ENCODE data around the gene MED12L. TPM values are rescaled to one million over a fixed set of nuclear protein-coding genes. Genes with fewer than 3 reads are reported as not detected.
A peak's percentile ranks its signal among the peaks of the same experiment; 100 is the strongest.
"Not testable (repeated sequence)": the region's sequence is repeated elsewhere in the genome, so short reads cannot be mapped to it uniquely, and the experiment has no call there.

The MED12L gene
- total and polyA plus RNA-seq, 7 donors, result 0.01 to 2.6 (median 0.17) TPM

- no peaks in the 10 kb centered on the region for H3K27me3 ChIP-seq (ENCODE audit: insufficient read depth in 3 of 3, low read length in 2 of 3)
- H3K36me3 ChIP-seq (ENCODE audit: insufficient read depth in 1 of 2, low read depth in 1 of 2), result no peaks in the 10 kb centered on the region
- H3K4me1 ChIP-seq, result peaks cover 23% of the 10 kb centered on the region
- H3K4me3 ChIP-seq, result no peak overlapping the region
- intact Hi-C loops (cut with DNase I), result loop anchor here (1.0 to 5.0 kb wide), 5 partner anchors 54 to 99 kb away; partner anchors contain the start of gene P2RY13 (in 1 of the 2)
- no peaks in the 10 kb centered on the region for H3K9me3 ChIP-seq
- peak overlapping the region; percentile 68 for H3K27ac ChIP-seq
- DNase-seq, result peak; percentile 59 to 76
- ATAC-seq, result peak; percentile 68 to 82 (median 70)
- peak; percentile 89 for TF ChIP-seq CTCF (IDR thresholded peaks at IDR 0.05)
- 45 to 47% (median 46%) methylated on average over 9 of the region's 9 CpGs for WGBS, 3 donors
These were observed 142.6 kb downstream of the MED12L start for GRCh38 chr3:151227807-151228665.

GRCh38 chr3:151228666-151229040 lies 143.2 kb downstream of the MED12L start:
- no peaks in the 10 kb centered on the region for H3K36me3 ChIP-seq (ENCODE audit: insufficient read depth in 1 of 2, low read depth in 1 of 2)
- WGBS, 3 donors, result 53 to 62% (median 57%) methylated on average over 1 of the region's 1 CpG
- no peak for DNase-seq
- no peaks in the 10 kb centered on the region for H3K27me3 ChIP-seq (ENCODE audit: insufficient read depth in 3 of 3, low read length in 2 of 3)
- no peak overlapping the region for H3K4me3 ChIP-seq
- H3K27ac ChIP-seq, result no peak overlapping the region
- ATAC-seq, result no peak
- H3K9me3 ChIP-seq, result no peaks in the 10 kb centered on the region
- peaks cover 23% of the 10 kb centered on the region for H3K4me1 ChIP-seq
- TF ChIP-seq CTCF (IDR thresholded peaks at IDR 0.05), result no peak
- intact Hi-C loops (cut with DNase I), result loop anchor here (5.0 kb wide), 3 partner anchors 54 to 99 kb away; partner anchors contain the start of gene P2RY13 (in 1 of the 2)

GRCh38 chr3:151230646-151231045 lies 145.2 kb downstream of the MED12L start:
- H3K36me3 ChIP-seq (ENCODE audit: insufficient read depth in 1 of 2, low read depth in 1 of 2), result no peaks in the 10 kb centered on the region
- no peaks in the 10 kb centered on the region for H3K9me3 ChIP-seq
- no peak for DNase-seq
- no peak overlapping the region for H3K4me3 ChIP-seq
- ATAC-seq, result no peak
- TF ChIP-seq CTCF (IDR thresholded peaks at IDR 0.05), result no peak
- peaks cover 23% of the 10 kb centered on the region for H3K4me1 ChIP-seq
- intact Hi-C loops (cut with DNase I), result no loop called here
- H3K27me3 ChIP-seq (ENCODE audit: insufficient read depth in 3 of 3, low read length in 2 of 3), result no peaks in the 10 kb centered on the region
- no peak overlapping the region for H3K27ac ChIP-seq
- 31 to 39% (median 38%) methylated on average over 4 of the region's 4 CpGs for WGBS, 3 donors

- DNase-seq; H3K4me1 ChIP-seq; H3K36me3 ChIP-seq (ENCODE audit: insufficient read depth in 1 of 2, low read depth in 1 of 2); intact Hi-C loops (cut with DNase I); H3K9me3 ChIP-seq; H3K27me3 ChIP-seq (ENCODE audit: insufficient read depth in 3 of 3, low read length in 2 of 3); ATAC-seq; H3K4me3 ChIP-seq; H3K27ac ChIP-seq: not testable (repeated sequence)
These were observed 146.9 kb downstream of the MED12L start for GRCh38 chr3:151232403-151232802.

- H3K4me3 ChIP-seq, result no peak overlapping the region
- 75 to 87% (median 81%) methylated on average over 4 of the region's 4 CpGs for WGBS, 3 donors
These were observed 147.5 kb downstream of the MED12L start for GRCh38 chr3:151232991-151233390.

More at GRCh38 chr3:151232991-151233390, 147.5 kb downstream of the MED12L start:
- no peak for TF ChIP-seq CTCF (IDR thresholded peaks at IDR 0.05)
- DNase-seq (no peak), ATAC-seq (no peak)
- intact Hi-C loops (cut with DNase I), result no loop called here
- Histone ChIP-seq H3K36me3 (ENCODE audit: insufficient read depth in 1 of 2, low read depth in 1 of 2) (no peaks in the 10 kb centered on the region), H3K27me3 (ENCODE audit: insufficient read depth in 3 of 3, low read length in 2 of 3) (no peaks in the 10 kb centered on the region), H3K4me1 (peaks cover 2% of the 10 kb centered on the region), H3K9me3 (no peaks in the 10 kb centered on the region), H3K27ac (no peak overlapping the region)
